Left lung (tissue), 10 donors: ENCODE results near the gene C16orf54. TPM values are rescaled to one million over a fixed set of nuclear protein-coding genes. Genes with fewer than 3 reads are reported as not detected.
"Not testable (repeated sequence)": the region's sequence is repeated elsewhere in the genome, so short reads cannot be mapped to it uniquely, and the experiment has no call there.

Experiments
- ATAC-seq: fragments of 200-7000 bp; cut with Tn5 transposase; one replicate; pipeline ENCODE4 v1.9.1; 2020; ENCODE audit warnings: moderate library complexity
- DNase-seq, 4 donors: peaks; one replicate each; pipeline ENCODE4 v3.0.0-alpha.2; 2013 to 2020
- H3K27ac ChIP-seq, 2 donors: fragments of 200-600 bp; sonication (generic) in 1 of 2; one replicate each; pipeline versions ENCODE4 v1.5.0 to v1.8.0; 2020 to 2021
- H3K27me3 ChIP-seq, 2 donors: fragments of 200-600 bp; sonication (generic) in 1 of 2; one replicate each; pipeline versions ENCODE4 v1.5.0 to v1.8.0; 2020 to 2021
- H3K36me3 ChIP-seq, 2 donors: fragments of 200-600 bp; sonication (generic) in 1 of 2; one replicate each; pipeline versions ENCODE4 v1.5.0 to v1.8.0; 2020 to 2021
- H3K4me1 ChIP-seq, 2 donors: fragments of 200-600 bp; one replicate each; pipeline ENCODE4 v1.8.0; 2021
- H3K4me3 ChIP-seq, 2 donors: fragments of 200-600 bp; sonication (generic) in 1 of 2; one replicate each; pipeline versions ENCODE4 v1.5.0 to v1.8.0; 2020 to 2021; ENCODE audit warnings: mild to moderate bottlenecking in 1 of 2
- H3K9me3 ChIP-seq, 2 donors: fragments of 200-600 bp; sonication (generic) in 1 of 2; one replicate each; pipeline versions ENCODE4 v1.5.0 to v1.8.0; 2020 to 2021
- CTCF ChIP-seq, 2 donors: fragments of 200-600 bp; sonication (generic) in 1 of 2; IDR thresholded peaks; one replicate each; pipeline versions ENCODE4 v1.5.0 to v1.8.0; 2021; ENCODE audit warnings: antibody characterized with exemption in 2 of 2
- intact Hi-C, 2 donors: fragments of 100-400 bp; cut with DNase I; formaldehyde crosslinking; loops; one replicate each; pipeline versions ENCODE4 v1.11.2 to v1.14.2; 2022
- polyA plus RNA-seq, 6 donors: library from polyadenylated mRNA; unstranded; fragments of 120-200 nt; gene quantifications; one replicate each; pipeline ENCODE4 v1.2.1, GENCODE V29; 2013; ENCODE audit not compliant: insufficient read length in 6 of 6
- total RNA-seq, 2 donors: library from RNA; stranded (reverse); fragmentation: NEBNext Ultra II Directional; extraction: Animal tissue kit (Norgen Biotek cat#: 25700); gene quantifications; one replicate each; pipeline ENCODE4 v1.2.1, GENCODE V29; 2021
- donor health status: DM: no; HTN: yes; CAD: no.
- donor health status: DM: no; HTN: no; CAD: no.

C16orf54 gene
- total and polyA plus RNA-seq, 8 donors, result 0.33 to 13.6 (median 0.69) TPM

DNA sequence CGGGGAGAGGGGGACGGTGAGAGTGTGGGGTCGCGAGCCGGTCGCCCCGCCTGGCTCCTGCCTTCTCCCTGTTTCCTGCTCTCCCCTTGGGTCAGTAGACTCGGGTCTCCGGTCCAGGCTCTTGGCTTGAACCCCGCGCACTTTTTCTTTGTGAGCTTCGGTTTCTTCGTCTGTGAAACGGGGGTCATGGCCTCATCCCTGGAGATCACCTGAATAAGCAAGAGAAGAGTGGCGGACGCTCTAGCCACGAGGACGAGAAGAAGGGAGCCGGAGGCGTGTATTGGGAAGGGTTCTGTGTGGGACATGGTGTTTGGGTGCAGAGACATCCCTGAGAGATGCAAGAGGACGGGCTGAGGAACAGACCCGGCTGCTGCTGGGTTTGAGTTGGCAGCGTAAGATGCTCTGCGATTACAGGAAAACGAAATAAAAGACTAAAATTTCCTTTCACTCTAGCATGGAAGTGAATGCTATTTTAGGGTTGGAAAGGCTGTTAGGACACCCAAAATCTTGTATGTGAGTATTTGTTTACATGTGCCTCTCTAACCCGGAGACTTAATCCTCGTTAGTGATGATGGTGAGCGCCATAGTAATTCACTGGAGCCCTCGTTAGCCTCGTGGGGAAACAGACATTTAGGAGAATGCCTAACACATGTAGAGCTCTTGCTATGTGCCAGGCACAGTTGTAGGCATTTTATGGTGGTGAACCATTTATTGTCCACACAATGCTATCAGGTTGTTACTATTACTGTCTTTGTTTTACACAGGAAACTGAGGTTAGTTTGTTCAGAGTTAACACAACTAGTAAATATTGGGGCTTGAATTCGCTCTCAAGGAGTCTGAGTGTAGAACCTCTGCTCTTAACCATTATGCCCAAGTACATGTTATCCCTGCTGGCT is 45.4 kb upstream of the C16orf54 start:
- no peaks in the 10 kb centered on the region for H3K27me3 ChIP-seq
- no peak for TF ChIP-seq CTCF (IDR thresholded peaks at IDR 0.05)
- no peaks in the 10 kb centered on the region for H3K36me3 ChIP-seq
- H3K9me3 ChIP-seq, result no peaks in the 10 kb centered on the region
- peak overlapping the region; percentile 97 for H3K4me3 ChIP-seq
- ATAC-seq, result peak; percentile 0
- intact Hi-C loops, result no loop called here
- H3K4me1 ChIP-seq, result peaks cover 0 to 34% of the 10 kb centered on the region in 2 donors
- peak overlapping the region in 1 of 2 donors; percentile 97 for H3K27ac ChIP-seq
- no peak for DNase-seq

- peak; percentile 98 for ATAC-seq
- Histone ChIP-seq H3K27ac (peak within 1 kb of the TSS; percentile 89 to 97), H3K27me3 (no peaks in the 10 kb centered on the region), H3K4me3 (peak within 1 kb of the TSS; percentile 97), H3K9me3 (no peaks in the 10 kb centered on the region), H3K4me1 (peaks cover 0 to 34% of the 10 kb centered on the region in 2 donors), H3K36me3 (no peaks in the 10 kb centered on the region)
- DNase-seq, result peak; percentile 99 to 100 (median 100)
- TF ChIP-seq CTCF (IDR thresholded peaks at IDR 0.05), result peak; percentile 57 to 80
- intact Hi-C loops, result no loop called here
These were observed 44.6 kb upstream of the C16orf54 start, which contains the start of gene KIF22 for GRCh38 chr16:29790183-29790948. TSS of gene KIF22 (plus strand) at chr16:29790751. CDS start at chr16:29790760, 9 bp downstream.

DNA sequence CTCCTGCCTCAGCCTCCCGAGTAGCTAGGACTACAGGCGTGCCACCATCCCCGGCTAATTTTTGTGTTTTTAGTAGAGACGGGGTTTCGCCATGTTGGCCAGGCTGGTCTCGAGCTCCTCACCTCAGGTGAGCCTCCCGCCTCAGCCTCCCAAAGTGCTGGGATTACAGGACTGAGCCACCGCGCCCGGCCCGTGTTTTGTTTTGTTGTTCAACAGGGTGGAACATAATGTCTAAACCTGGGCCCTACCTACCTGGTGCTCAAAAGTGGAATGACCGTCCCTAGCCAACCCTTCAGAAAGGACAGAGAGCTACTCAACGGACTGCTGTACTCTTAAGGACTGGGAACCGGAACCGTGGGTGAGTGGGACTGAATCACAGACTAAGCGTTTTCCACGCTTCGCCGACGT is 44.0 kb upstream of the C16orf54 start:
- ATAC-seq, result peak; percentile 51
- no peak for TF ChIP-seq CTCF (IDR thresholded peaks at IDR 0.05)
- Histone ChIP-seq H3K27ac (peak overlapping the region; percentile 89 to 97), H3K27me3 (no peaks in the 10 kb centered on the region), H3K4me3 (peak overlapping the region; percentile 97), H3K4me1 (peaks cover 0 to 32% of the 10 kb centered on the region in 2 donors), H3K36me3 (no peaks in the 10 kb centered on the region), H3K9me3 (no peaks in the 10 kb centered on the region)
- no peak for DNase-seq
- intact Hi-C loops, result no loop called here

- H3K36me3 ChIP-seq, H3K27ac ChIP-seq, H3K4me3 ChIP-seq, H3K9me3 ChIP-seq, DNase-seq, H3K27me3 ChIP-seq, intact Hi-C loops, ATAC-seq: not testable (repeated sequence)
- H3K4me1 ChIP-seq, result peaks cover 2 to 28% of the 10 kb centered on the region in 2 donors
These were observed 41.4 kb upstream of the C16orf54 start for GRCh38 chr16:29787155-29787554.

GRCh38 chr16:29784901-29785500 is 39.2 kb upstream of the C16orf54 start:
- DNase-seq (peak in 3 of 4 donors; percentile 66 to 95 (median 75)), ATAC-seq (peak; percentile 79)
- Histone ChIP-seq H3K27ac (no peak overlapping the region), H3K4me1 (peaks cover 2 to 12% of the 10 kb centered on the region in 2 donors), H3K4me3 (peak overlapping the region in 1 of 2 donors; percentile 6), H3K9me3 (no peaks in the 10 kb centered on the region), H3K36me3 (no peaks in the 10 kb centered on the region), H3K27me3 (no peaks in the 10 kb centered on the region)
- intact Hi-C loops, result no loop called here
- peak; percentile 80 to 86 for TF ChIP-seq CTCF (IDR thresholded peaks at IDR 0.05)
